GM20431 (cell line): ENCODE measurements around the gene ALK.

Experiments used
- in situ Hi-C: fragments of 300-500 bp; cut with MseI, MboI; formaldehyde crosslinking; loops from one replicate; pipeline ENCODE4 v1.15.0; 2020; ENCODE audit warnings: low sequenced_read_pairs; ENCODE audit not compliant: unreplicated experiment

ALK gene

DNA sequence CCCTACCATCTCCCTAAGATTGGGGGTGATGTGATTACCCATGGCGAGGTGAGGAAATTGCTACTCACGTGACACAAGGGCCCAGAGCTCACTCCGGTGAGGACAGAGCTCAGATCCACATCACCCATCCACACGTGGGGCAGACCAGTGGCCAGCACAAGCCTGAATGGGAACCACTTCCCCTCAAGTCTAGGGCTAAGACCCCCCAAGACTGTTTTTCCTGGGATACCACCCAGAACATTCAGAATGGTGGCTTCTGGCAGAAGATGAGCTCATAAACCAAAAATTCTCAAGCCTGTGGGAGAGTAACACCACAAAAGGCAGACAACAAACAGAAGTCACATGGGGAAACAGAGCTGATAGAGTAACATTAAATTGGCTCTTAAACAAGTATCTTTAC is 321.4 kb downstream of the ALK start:
- in situ Hi-C loops = no loop called here

- in situ Hi-C loops = no loop called here
Observed at GRCh38 chr2:29598978-29599377, 322.4 kb downstream of the ALK start.

DNA sequence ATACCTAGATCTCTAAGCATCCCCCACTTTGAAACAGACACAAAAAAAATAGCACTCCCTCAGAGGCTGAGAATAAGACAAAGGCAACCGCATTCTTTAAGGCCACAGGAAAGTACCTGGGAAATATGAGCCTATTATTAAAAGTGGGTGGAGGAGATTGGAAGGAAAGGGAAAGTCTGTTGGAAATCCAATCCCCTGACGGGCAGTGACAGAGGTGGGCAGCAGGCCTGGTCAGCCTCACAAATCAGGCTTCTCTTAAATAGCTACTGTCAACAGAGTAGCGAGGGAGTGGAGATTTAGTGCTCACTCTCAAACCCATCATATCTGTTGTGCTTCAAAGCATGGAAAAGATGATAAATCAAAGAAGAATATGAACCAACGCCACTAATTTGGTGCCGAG is 324.4 kb downstream of the ALK start:
- in situ Hi-C loops = no loop called here

DNA sequence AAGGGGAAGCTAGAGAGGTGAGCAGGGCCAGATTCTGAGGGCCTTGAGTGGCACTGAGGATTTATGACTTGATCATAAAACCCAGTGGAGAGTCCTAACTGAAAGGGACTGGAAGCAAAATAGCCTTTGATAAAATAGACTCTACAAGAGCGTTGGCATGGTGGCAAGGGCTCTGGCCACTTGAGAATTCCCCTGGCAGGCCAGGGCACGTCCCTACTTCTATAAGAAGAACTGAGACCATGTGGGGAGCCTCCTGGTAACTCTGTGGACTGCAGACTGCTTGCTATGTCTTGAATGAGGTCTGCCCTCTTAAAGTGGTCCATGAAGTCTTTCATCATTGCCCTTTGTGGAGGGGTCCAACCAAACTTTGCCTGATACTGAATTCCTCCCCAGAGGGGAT is 324.8 kb downstream of the ALK start:
- in situ Hi-C loops = no loop called here

GRCh38 chr2:29591600-29591999 is 329.8 kb downstream of the ALK start:
- in situ Hi-C loops = no loop called here

- in situ Hi-C loops = no loop called here
Observed at GRCh38 chr2:29590211-29590610, 331.2 kb downstream of the ALK start.

DNA sequence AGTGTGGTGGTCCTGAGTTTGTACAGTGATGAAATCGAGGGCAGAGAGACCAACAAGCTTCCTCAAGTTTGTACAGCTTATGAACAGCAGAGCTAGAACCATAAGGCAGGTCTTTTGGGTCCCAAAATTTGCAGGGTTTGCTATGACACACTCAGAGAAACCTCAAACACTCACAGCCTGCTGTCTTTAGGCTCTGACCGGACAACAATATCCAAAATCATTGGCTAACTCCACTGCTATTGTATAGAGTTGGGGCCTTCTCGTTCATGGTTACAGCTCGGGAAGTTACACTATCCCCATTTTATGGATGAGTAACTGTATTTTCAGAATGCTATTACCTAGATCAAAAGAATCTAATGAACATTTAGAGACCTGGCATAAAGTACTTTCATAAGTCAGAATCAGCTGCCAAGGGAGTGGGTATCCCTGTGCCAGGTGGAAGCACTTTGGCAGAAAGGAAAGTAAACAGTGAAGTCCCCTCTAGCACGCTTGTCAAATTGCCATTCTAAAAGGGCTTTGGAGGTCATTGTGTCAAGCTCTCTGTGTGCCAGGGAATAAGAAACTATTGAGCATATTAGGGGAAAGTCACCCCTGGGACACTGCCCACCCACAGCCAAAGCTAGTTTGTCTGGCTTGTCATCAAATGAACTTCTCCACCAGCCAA is 331.8 kb downstream of the ALK start:
- in situ Hi-C loops = no loop called here

DNA sequence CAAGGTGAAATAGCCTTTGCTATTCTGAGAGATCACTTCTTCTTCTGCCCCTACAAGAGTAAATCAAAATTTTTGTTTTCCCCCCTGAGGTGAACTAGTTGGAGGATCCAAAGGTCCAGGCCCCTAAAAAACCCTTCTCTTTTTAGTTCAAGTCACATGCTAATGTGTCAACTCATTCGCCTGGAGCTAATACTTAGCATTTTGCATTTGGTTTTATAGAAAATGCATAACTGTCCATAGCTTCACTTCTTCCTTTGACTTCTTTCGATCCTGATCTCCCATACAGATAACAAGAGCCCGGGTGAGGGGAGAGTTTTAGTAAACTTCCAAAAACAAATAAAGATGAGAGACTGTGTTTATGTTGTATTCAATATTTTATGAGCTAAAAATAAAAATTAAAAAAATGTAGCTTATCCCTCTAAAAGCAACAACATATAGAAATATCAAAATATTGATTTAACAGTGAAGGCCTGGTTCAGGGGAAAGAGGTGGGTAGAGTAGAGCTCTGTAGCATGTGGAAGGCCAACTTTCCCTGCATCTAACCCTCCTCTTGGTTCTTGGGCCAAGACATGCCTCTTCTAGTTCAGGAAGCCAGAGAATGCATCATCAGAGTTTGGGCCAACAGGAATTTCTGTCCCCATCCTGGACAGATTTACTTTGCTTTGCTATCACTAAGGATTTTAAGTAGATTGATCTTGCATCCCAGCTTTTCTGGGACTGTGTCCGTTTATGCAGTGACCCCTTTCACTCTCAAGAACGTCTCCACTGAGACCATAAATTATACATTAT is 333.8 kb downstream of the ALK start:
- in situ Hi-C loops = no loop called here

DNA sequence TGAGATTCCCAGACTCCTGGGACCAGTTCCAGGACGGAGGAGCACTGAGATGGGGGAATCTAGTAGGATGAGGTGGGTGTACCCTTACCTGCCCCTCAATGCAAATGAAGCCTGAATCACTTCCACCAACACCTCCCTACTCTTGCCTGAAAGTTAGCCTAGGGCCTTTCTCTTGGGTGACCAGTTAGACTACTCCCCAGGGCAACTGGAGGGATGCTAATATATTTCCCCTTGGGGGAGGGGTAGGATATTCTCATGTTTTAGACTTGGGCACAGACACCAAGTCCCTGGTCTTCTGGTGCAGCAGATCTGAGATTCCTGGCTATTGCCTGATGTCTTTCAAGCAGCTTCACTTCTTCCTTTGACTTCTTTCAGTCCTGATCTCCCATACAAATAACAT is 334.5 kb downstream of the ALK start:
- in situ Hi-C loops = no loop called here

DNA sequence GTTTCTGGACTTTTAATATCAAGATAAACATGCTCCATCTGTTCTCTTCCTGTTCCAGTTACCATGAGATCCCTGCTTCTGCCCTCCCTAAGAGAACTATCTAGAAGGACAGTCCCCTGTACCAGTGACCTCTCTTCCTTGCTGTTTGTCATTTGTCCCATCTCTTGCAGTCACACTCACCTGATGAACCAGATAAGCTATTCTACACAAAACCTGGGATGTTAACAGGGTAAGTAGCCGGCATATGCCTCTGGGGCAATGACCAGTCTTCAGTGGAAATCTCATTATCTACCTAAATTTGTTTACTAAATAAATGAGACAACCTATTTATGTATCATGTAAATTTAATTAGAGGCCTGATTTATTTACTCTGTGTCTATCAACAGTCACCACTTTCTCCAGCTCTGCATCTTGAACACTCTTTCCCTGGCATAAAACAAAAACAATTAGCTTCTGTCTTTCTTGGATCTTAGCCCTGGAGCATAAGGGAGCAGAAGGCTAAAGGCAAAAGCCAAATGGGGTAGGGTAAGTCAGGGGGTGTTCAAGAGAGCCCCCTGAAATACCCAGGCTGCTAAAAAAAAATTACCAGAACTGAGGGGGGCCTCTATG is 337.7 kb downstream of the ALK start:
- in situ Hi-C loops = no loop called here

GRCh38 chr2:29583104-29583503 is 338.3 kb downstream of the ALK start:
- in situ Hi-C loops = no loop called here

DNA sequence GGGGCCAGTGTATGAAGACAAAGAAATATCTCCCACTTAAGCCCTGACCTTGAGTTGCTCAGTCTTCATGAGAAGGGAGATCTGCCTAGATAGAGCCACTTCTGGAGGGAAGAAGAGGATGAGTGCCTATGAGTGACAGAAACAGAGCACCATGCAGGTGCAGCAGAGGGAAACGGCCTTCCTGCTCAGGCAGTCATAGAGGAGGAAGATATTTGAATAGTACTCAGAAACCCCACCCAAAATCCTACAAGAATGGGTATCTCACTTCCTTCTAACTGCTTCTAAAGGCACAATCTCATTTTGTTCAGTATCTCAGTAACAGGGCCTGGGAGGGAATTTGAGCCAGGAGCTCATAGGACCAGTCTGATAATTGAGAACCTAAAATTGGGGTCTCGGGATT is 339.3 kb downstream of the ALK start:
- in situ Hi-C loops = no loop called here

- in situ Hi-C loops = no loop called here
Observed at GRCh38 chr2:29580223-29580622, 341.2 kb downstream of the ALK start.

- in situ Hi-C loops = no loop called here
Observed at GRCh38 chr2:29579495-29580169, 341.8 kb downstream of the ALK start.

- in situ Hi-C loops = no loop called here
Observed at GRCh38 chr2:29578084-29578598, 343.2 kb downstream of the ALK start.

DNA sequence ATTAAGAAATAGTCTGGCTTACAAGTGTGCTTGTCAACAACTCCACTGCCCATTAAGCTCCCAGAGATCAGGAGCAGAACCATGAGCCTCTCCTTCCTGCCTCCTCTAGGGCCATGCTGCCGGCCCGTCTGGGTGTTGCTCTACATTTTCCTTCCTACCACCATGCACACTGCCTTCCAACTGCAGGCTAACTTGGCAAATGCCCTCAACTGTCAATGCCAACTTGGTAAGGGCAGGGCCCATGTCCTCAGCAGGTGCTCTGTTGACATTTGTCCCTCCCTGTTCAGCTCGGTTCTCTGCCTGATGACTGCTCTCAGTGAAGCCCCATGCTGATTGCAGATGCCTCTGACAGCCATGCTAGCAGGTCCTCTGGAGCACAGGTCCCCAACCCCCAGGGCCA is 345.2 kb downstream of the ALK start:
- in situ Hi-C loops = no loop called here

DNA sequence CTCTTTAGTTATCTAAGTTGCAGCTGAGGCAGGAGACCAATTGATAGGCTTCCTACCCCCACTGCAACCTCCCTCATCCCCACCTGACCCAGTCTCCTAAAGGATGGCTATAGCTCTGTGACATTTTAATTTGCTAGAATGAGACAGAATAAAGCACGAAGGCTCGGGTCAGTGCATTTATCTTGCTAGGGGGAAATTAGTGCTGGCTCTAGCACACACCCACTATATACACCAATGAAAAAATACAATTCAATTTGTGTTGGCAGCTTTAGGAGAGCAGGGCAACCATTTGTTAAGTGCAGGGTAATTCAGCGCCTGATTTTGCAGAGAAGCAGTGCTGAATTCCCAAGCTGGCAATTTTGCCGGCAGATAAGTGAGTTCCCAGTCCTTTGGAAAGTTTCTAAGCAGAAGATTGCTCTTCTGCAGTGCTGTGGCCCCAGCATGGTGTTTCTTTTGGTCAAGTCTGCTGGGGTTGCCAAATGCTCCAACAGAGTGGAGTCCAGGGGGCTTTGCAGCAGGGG is 346.0 kb downstream of the ALK start:
- in situ Hi-C loops = no loop called here

DNA sequence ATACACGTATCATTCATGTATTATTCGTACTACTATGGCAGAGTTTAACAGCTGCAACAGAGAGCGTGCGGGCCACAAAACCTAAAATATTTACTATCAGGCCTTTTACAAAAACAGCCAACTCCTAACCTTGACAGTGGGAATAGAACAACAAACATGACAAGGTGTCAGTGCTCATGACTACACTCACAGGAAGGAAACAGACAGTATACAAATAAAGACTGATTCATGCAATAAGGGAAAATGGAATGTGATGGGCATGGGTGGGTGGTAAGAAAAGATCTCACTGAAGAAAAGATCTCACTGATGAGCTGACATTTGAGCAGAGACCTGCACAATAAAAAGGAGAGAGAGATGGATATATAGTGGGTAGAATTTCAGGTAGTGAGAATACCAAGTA is 347.8 kb downstream of the ALK start:
- in situ Hi-C loops = no loop called here

GRCh38 chr2:29573147-29573546 is 348.2 kb downstream of the ALK start:
- in situ Hi-C loops = no loop called here

- in situ Hi-C loops = no loop called here
Observed at GRCh38 chr2:29570539-29570938, 350.8 kb downstream of the ALK start.
